PC-3 (cell line): ENCODE measurements around the gene SYNGR3. TPM values are rescaled to one million over a fixed set of nuclear protein-coding genes. Genes with fewer than 3 reads are reported as not detected.

Source experiments
- ATAC-seq: fragments of 200-7000 bp; cut with Tn5 transposase; 2 replicates; pipeline ENCODE4 v1.9.1; 2020; ENCODE audit warnings: mild to moderate bottlenecking, moderate library complexity
- BruUV-seq: library from RNA; stranded (reverse); fragments of 400-500 nt; replicated peaks from 2 replicates; lab custom pipeline; 2021; lab: Mats Ljungman, UMichigan
- CTCF ChIA-PET: fragments of 300-600 bp; sonication (Branson Sonifier 250); formaldehyde crosslinking; loops from one replicate; lab custom pipeline; 2022; ENCODE audit warnings: antibody characterized with exemption; lab: Charles Lee
- POLR2A ChIA-PET: fragments of 300-600 bp; sonication (Branson Sonifier 250); formaldehyde crosslinking; loops from one replicate; lab custom pipeline; 2022; ENCODE audit warnings: antibody characterized with exemption; ENCODE audit not compliant: unreplicated experiment; lab: Charles Lee
- DNase-seq: peaks from one replicate; pipeline ENCODE4 v3.0.0-alpha.2; 2015
- H2AFZ ChIP-seq: fragments of 300-600 bp; sonication (generic); 2 replicates; pipeline ENCODE4 v1.6.0; 2016; ENCODE audit warnings: antibody characterized with exemption, low read length
- H3F3A ChIP-seq: fragments of 300-600 bp; sonication (generic); one replicate; pipeline ENCODE4 v1.6.0; 2017; ENCODE audit warnings: antibody characterized with exemption, low read length, control low read depth, mild to moderate bottlenecking; ENCODE audit not compliant: unreplicated experiment
- H3K27ac ChIP-seq: fragments of 300-600 bp; sonication (generic); 2 replicates; pipeline ENCODE4 v1.5.1; 2016; ENCODE audit warnings: mild to moderate bottlenecking, low read length
- H3K27me3 ChIP-seq: fragments of 300-600 bp; sonication (generic); 2 replicates; pipeline ENCODE4 v1.6.1; 2016; ENCODE audit warnings: low read length, mixed read lengths
- H3K36me3 ChIP-seq: fragments of 300-600 bp; sonication (generic); 2 replicates; pipeline ENCODE4 v1.6.1; 2016; ENCODE audit warnings: low read depth, mixed run types, low read length, mixed read lengths
- H3K4me1 ChIP-seq: fragments of 300-600 bp; sonication (generic); 2 replicates; pipeline ENCODE4 v1.5.1; 2016; ENCODE audit warnings: low read length; ENCODE audit not compliant: insufficient read depth
- H3K4me2 ChIP-seq: fragments of 300-600 bp; sonication (generic); 2 replicates; pipeline ENCODE4 v1.6.0; 2016; ENCODE audit warnings: low read length
- H3K4me3 ChIP-seq: fragments of 300-600 bp; sonication (generic); 2 replicates; pipeline ENCODE4 v1.5.1; 2016; ENCODE audit warnings: mild to moderate bottlenecking, low read length, mixed read lengths
- H3K79me2 ChIP-seq: fragments of 300-600 bp; sonication (generic); 2 replicates; pipeline ENCODE4 v1.6.1; 2017; ENCODE audit warnings: low read length, mixed read lengths
- H3K9ac ChIP-seq: fragments of 300-600 bp; sonication (generic); 2 replicates; pipeline ENCODE4 v1.6.0; 2016; ENCODE audit warnings: mild to moderate bottlenecking, low read length
- H3K9me2 ChIP-seq: fragments of 300-600 bp; sonication (generic); replicated peaks from 2 replicates; pipeline ENCODE4 v1.6.1; 2016; ENCODE audit warnings: mixed run types, low read length, mixed read lengths
- H3K9me3 ChIP-seq: fragments of 300-600 bp; sonication (generic); 2 replicates; pipeline ENCODE4 v1.6.1; 2016; ENCODE audit warnings: low read length, mixed read lengths
- H4K20me1 ChIP-seq: fragments of 300-600 bp; sonication (generic); 2 replicates; pipeline ENCODE4 v1.6.1; 2016; ENCODE audit warnings: low read length, mixed read lengths
- EZH2 ChIP-seq: fragments of 300-600 bp; sonication (generic); IDR thresholded peaks from one replicate; pipeline ENCODE4 v1.6.1; 2017; ENCODE audit warnings: antibody characterized with exemption, mild to moderate bottlenecking, low read length; ENCODE audit not compliant: unreplicated experiment
- EZH2phosphoT487 ChIP-seq: fragments of 300-600 bp; sonication (generic); IDR thresholded peaks from 2 replicates; pipeline ENCODE4 v1.6.1; 2018; ENCODE audit warnings: mild to moderate bottlenecking, antibody characterized with exemption, low read length, borderline replicate concordance
- intact Hi-C: fragments of 100-400 bp; cut with micrococcal nuclease; formaldehyde crosslinking; loops from 2 replicates; pipeline ENCODE4 v1.9.0; 2023
- total RNA-seq: library from RNA; depleted of rRNA; stranded (reverse); fragments of >200 nt; gene quantifications from 2 replicates; pipeline ENCODE4 v1.2.3, GENCODE V29; 2014
- TF ChIP-seq, protein P1 (sequence below): fragments of 300-600 bp; sonication (generic); conservative IDR thresholded peaks from 2 replicates; pipeline ENCODE4 v1.5.1; 2017; ENCODE audit warnings: antibody characterized with exemption, low read depth, mild to moderate bottlenecking, low read length

The SYNGR3 gene
- total RNA-seq, 1 experiment from 2014 or later = 1.5 TPM

GRCh38 chr16:2003827-2004641 is 14.3 kb downstream of the SYNGR3 start:
- Histone ChIP-seq H3F3A (no peaks in the 10 kb centered on the region), H3K27me3 (no peaks in the 10 kb centered on the region), H2AFZ (no peak overlapping the region), H3K4me1 (peaks cover 16% of the 10 kb centered on the region), H3K36me3 (peaks cover 6% of the 10 kb centered on the region; the same call in 1 of the 2 replicates), H3K27ac (no peak overlapping the region), H4K20me1 (peaks cover 33% of the 10 kb centered on the region), H3K9me3 (no peaks in the 10 kb centered on the region), H3K79me2 (peaks cover 60% of the 10 kb centered on the region), H3K4me2 (no peak overlapping the region), H3K9ac (no peak overlapping the region), H3K4me3 (no peak overlapping the region), H3K9me2 (no peaks in the 10 kb centered on the region)
- intact Hi-C loops = no loop called here
- BruUV-seq = no TSS peak
- TF ChIP-seq EZH2 (no peak), EZH2phosphoT487 (no peak)
- TF ChIP-seq, protein P1, sequence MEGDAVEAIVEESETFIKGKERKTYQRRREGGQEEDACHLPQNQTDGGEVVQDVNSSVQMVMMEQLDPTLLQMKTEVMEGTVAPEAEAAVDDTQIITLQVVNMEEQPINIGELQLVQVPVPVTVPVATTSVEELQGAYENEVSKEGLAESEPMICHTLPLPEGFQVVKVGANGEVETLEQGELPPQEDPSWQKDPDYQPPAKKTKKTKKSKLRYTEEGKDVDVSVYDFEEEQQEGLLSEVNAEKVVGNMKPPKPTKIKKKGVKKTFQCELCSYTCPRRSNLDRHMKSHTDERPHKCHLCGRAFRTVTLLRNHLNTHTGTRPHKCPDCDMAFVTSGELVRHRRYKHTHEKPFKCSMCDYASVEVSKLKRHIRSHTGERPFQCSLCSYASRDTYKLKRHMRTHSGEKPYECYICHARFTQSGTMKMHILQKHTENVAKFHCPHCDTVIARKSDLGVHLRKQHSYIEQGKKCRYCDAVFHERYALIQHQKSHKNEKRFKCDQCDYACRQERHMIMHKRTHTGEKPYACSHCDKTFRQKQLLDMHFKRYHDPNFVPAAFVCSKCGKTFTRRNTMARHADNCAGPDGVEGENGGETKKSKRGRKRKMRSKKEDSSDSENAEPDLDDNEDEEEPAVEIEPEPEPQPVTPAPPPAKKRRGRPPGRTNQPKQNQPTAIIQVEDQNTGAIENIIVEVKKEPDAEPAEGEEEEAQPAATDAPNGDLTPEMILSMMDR = peak; percentile 82
- DNase-seq = peak; percentile 80
- POLR2A ChIA-PET = no interaction called here
- CTCF ChIA-PET = interaction anchor here (0.6 to 1.0 kb wide), 4 partner anchors 9 to 136 kb away, joined by 3 to 4 read pairs (median 3); partner anchors contain the start of gene NHERF2
- ATAC-seq = peak; percentile 65

GRCh38 chr16:2004795-2005517 is 15.2 kb downstream of the SYNGR3 start:
- H3K36me3 ChIP-seq = peaks cover 4% of the 10 kb centered on the region; the same call in 1 of the 2 replicates
- no peak overlapping the region for H3K27ac ChIP-seq
- BruUV-seq = no TSS peak
- intact Hi-C loops = no loop called here
- H3F3A ChIP-seq = no peaks in the 10 kb centered on the region
- H3K4me2 ChIP-seq = no peak overlapping the region
- ATAC-seq = no peak
- no peak for TF ChIP-seq EZH2phosphoT487
- no peak for TF ChIP-seq EZH2
- TF ChIP-seq, protein P1 = no peak
- peaks cover 33% of the 10 kb centered on the region for H4K20me1 ChIP-seq
- DNase-seq = no peak
- H3K4me1 ChIP-seq = peaks cover 16% of the 10 kb centered on the region
- H3K79me2 ChIP-seq = peaks cover 66% of the 10 kb centered on the region
- H3K9ac ChIP-seq = no peak overlapping the region
- CTCF ChIA-PET = no interaction called here
- POLR2A ChIA-PET = no interaction called here
- H3K27me3 ChIP-seq = no peaks in the 10 kb centered on the region
- no peaks in the 10 kb centered on the region for H3K9me3 ChIP-seq
- no peak overlapping the region for H3K4me3 ChIP-seq
- no peak overlapping the region for H2AFZ ChIP-seq
- no peaks in the 10 kb centered on the region for H3K9me2 ChIP-seq
